K562 (cell line): ENCODE measurements around the gene TANK. TPM values are rescaled to one million over a fixed set of nuclear protein-coding genes. Genes with fewer than 3 reads are reported as not detected.

Source experiments
- CBX5 ChIP-seq: IDR thresholded peaks from 2 replicates; pipeline ENCODE4 v1.6.1; 2014; ENCODE audit warnings: low read depth, borderline replicate concordance
- CTBP1 ChIP-seq: fragments of 450-650 bp; IDR thresholded peaks from 2 replicates; pipeline ENCODE4 v1.6.1; 2016; ENCODE audit warnings: borderline replicate concordance
- HDAC6 ChIP-seq: IDR thresholded peaks from 2 replicates; pipeline ENCODE4 v1.6.1; 2012; ENCODE audit warnings: low read depth, mild to moderate bottlenecking, control low read depth, inconsistent platforms, low read length, moderate library complexity
- HES1 ChIP-seq: fragments of 450-650 bp; IDR thresholded peaks from 2 replicates; pipeline ENCODE4 v1.6.1; 2016; ENCODE audit warnings: low read depth, mild to moderate bottlenecking, moderate library complexity
- HMG20B ChIP-seq: fragments of 250-450 bp; sonication (Bioruptor Pico); IDR thresholded peaks from 2 replicates; pipeline ENCODE4 v1.5.0; 2021; ENCODE audit warnings: mild to moderate bottlenecking
- HNRNPK ChIP-seq: fragments of 200-400 bp; formaldehyde crosslinking; IDR thresholded peaks from one replicate; pipeline ENCODE4 v1.6.1; 2018; ENCODE audit warnings: mild to moderate bottlenecking, low read depth, low read length; ENCODE audit not compliant: poor library complexity, severe bottlenecking
- KAT8 ChIP-seq: fragments of 450-650 bp; IDR thresholded peaks from 2 replicates; pipeline ENCODE4 v1.6.1; 2016; ENCODE audit warnings: low read depth, mild to moderate bottlenecking
- KHSRP ChIP-seq: fragments of 450-650 bp; IDR thresholded peaks from 2 replicates; pipeline ENCODE4 v1.6.1; 2017
- KLF6 ChIP-seq: fragments of 250-450 bp; sonication (Bioruptor Pico); IDR thresholded peaks from 2 replicates; pipeline ENCODE4 v1.4.0; 2020; ENCODE audit warnings: mild to moderate bottlenecking, moderate library complexity, borderline replicate concordance
- MLX ChIP-seq, 2 experiments: fragments of 450-650 bp in 1 of 2; sonication (generic) in 1 of 2; formaldehyde crosslinking; conservative IDR thresholded peaks; 2 replicates each; pipeline versions ENCODE4 v1.4.0 to v1.8.1; 2020 to 2022; ENCODE audit warnings: mild to moderate bottlenecking in 1 of 2, missing genetic modification reagents in 1 of 2
- MYBL2 ChIP-seq, 2 experiments: fragments of 450-650 bp in 1 of 2; sonication (generic) in 1 of 2; formaldehyde crosslinking in 1 of 2; IDR thresholded peaks; 2 replicates each; pipeline versions ENCODE4 v1.6.1 to v1.8.1; 2017 to 2022; ENCODE audit warnings: borderline replicate concordance in 1 of 2, inconsistent platforms in 1 of 2, low read depth in 1 of 2, mild to moderate bottlenecking in 1 of 2, missing genetic modification reagents in 1 of 2, moderate library complexity in 1 of 2
- NFYB ChIP-seq: IDR thresholded peaks from 2 replicates; pipeline ENCODE4 v1.6.1; 2011; ENCODE audit warnings: mild to moderate bottlenecking, moderate library complexity; ENCODE audit not compliant: insufficient read length; ENCODE audit errors: extremely low read depth
- NR2C2 ChIP-seq, 2 experiments: fragments of 200-800 bp in 1 of 2; sonication (Bioruptor generic) in 1 of 2; sonication (generic) in 1 of 2; formaldehyde crosslinking in 1 of 2; IDR thresholded peaks; 2 replicates each; pipeline versions ENCODE4 v1.6.1 to v1.8.0; 2016 to 2022; ENCODE audit warnings: mild to moderate bottlenecking in 1 of 2, missing compliant biosample characterization in 1 of 2, missing genetic modification characterization in 1 of 2, missing genetic modification reagents in 1 of 2
- POLR3A ChIP-seq: IDR thresholded peaks from 2 replicates; pipeline ENCODE4 v1.6.1; 2011; ENCODE audit warnings: borderline replicate concordance, mild to moderate bottlenecking, moderate library complexity; ENCODE audit not compliant: insufficient read length, insufficient read depth; ENCODE audit errors: extremely low read depth
- RAD21 ChIP-seq, 2 experiments: fragments of 250-450 bp in 1 of 2; fragments of 450-650 bp in 1 of 2; sonication (Bioruptor Pico) in 1 of 2; formaldehyde crosslinking in 1 of 2; IDR thresholded peaks in 1 of 2; conservative IDR thresholded peaks in 1 of 2; 2 replicates each; pipeline versions ENCODE4 v1.4.0 to v1.8.0; 2020 to 2022; ENCODE audit warnings: mild to moderate bottlenecking in 2 of 2, moderate library complexity in 1 of 2
- RAD51 ChIP-seq: fragments of 450-650 bp; IDR thresholded peaks from 2 replicates; pipeline ENCODE4 v1.7.1; 2016; ENCODE audit warnings: low read depth, mild to moderate bottlenecking, borderline replicate concordance
- RBM15 ChIP-seq: fragments of 200-400 bp; formaldehyde crosslinking; IDR thresholded peaks from 2 replicates; pipeline ENCODE4 v1.6.1; 2018; ENCODE audit warnings: mild to moderate bottlenecking, low read length, moderate library complexity; ENCODE audit not compliant: insufficient read depth
- SMAD3 ChIP-seq: fragments of 450-650 bp; formaldehyde crosslinking; conservative IDR thresholded peaks from 2 replicates; pipeline ENCODE4 v1.4.0; 2020; ENCODE audit warnings: mild to moderate bottlenecking
- SMC3 ChIP-seq: conservative IDR thresholded peaks from 2 replicates; pipeline ENCODE4 v1.6.1; 2011; ENCODE audit warnings: low read depth, low read length, improper control_type of control experiment; ENCODE audit not compliant: insufficient read depth
- SOX6 ChIP-seq: fragments of 450-650 bp; IDR thresholded peaks from 2 replicates; pipeline ENCODE4 v1.6.1; 2014; ENCODE audit warnings: mild to moderate bottlenecking
- THRA ChIP-seq: fragments of 450-650 bp; IDR thresholded peaks from 2 replicates; pipeline ENCODE4 v1.6.1; 2017; ENCODE audit warnings: mild to moderate bottlenecking, moderate library complexity
- ZNF3 ChIP-seq: fragments of 250-450 bp; sonication (Bioruptor Pico); IDR thresholded peaks from 2 replicates; pipeline ENCODE4 v1.5.0; 2021; ENCODE audit warnings: mild to moderate bottlenecking, moderate library complexity
- ZNF695 ChIP-seq: fragments of 450-650 bp; formaldehyde crosslinking; IDR thresholded peaks from 2 replicates; pipeline ENCODE4 v1.4.0; 2020; ENCODE audit warnings: mild to moderate bottlenecking, moderate library complexity
- ZSCAN32 ChIP-seq: fragments of 450-650 bp; formaldehyde crosslinking; IDR thresholded peaks from 2 replicates; pipeline ENCODE4 v1.4.0; 2020; ENCODE audit warnings: mild to moderate bottlenecking, moderate library complexity
- polyA plus RNA-seq, 8 experiments: library from polyadenylated mRNA; depleted of rRNA in 4 of 8; stranded (reverse) in 5 of 8; unstranded in 3 of 8; fragments of >200 nt; fragmentation: Nextera tagmentation in 2 of 8; fragmentation: Illumina TruSeq in 1 of 8; extraction: Ambion mirVana in 2 of 8; extraction: Trizol in 1 of 8; gene quantifications; 2 replicates each; pipeline versions ENCODE4 v1.2.1 to v1.2.3, GENCODE V29; 2011 to 2014; ENCODE audit warnings: inconsistent platforms in 1 of 8, missing spikeins in 1 of 8
- total RNA-seq, 7 experiments: library from RNA; depleted of rRNA in 6 of 7; stranded (reverse); fragments of >200 nt in 6 of 7; fragmentation: Illumina TruSeq in 2 of 7; extraction: Trizol in 2 of 7; gene quantifications; 2 replicates each; pipeline versions ENCODE4 v1.2.1 to v1.2.3, GENCODE V29; 2011 to 2021; ENCODE audit warnings: low replicate concordance in 1 of 7

The TANK gene
- total and polyA plus RNA-seq, 9 of the 15 experiments (the other 6 are each of a cell fraction or from before 2014, with no cell fraction given) = 43.0 to 91.5 (median 54.4) TPM

GRCh38 chr2:161160226-161161073 lies at the start of gene TANK (continued):
- TF ChIP-seq NR2C2 (CRISPR knock-in tag; IDR thresholded peaks at IDR 0.05) = peak; percentile 96
- peak; percentile 100 for TF ChIP-seq NR2C2 (tag; IDR thresholded peaks at IDR 0.05)
- TF ChIP-seq SMC3 = no peak
- TF ChIP-seq KLF6 (CRISPR knock-in tag) = 0 out of 2 replicates have a peak, but pooled peaks have one; percentile 35
- TF ChIP-seq KAT8 = no peak
- no peak for TF ChIP-seq HNRNPK
- no peak for TF ChIP-seq MLX (CRISPR knock-in tag; conservative IDR thresholded peaks at IDR 0.05)
- TF ChIP-seq HMG20B = no peak
- TF ChIP-seq ZNF695 (CRISPR knock-in tag) = no peak
- TF ChIP-seq SMAD3 (CRISPR knock-in tag) = 0 out of 2 replicates have a peak, but pooled peaks have one; percentile 42
- TF ChIP-seq RAD51 = no peak
- no peak for TF ChIP-seq ZSCAN32 (CRISPR knock-in tag)
- 0 out of 2 replicates have a peak, but pooled peaks have one; percentile 55 for TF ChIP-seq CBX5
- TF ChIP-seq POLR3A = no peak
- no peak for TF ChIP-seq HDAC6
- no peak for TF ChIP-seq THRA
- TF ChIP-seq NFYB = no peak
- peak; percentile 22; the same call in 1 of the 2 replicates for TF ChIP-seq CTBP1
- TF ChIP-seq MYBL2 (IDR thresholded peaks at IDR 0.05; ENCODE audit: low read depth) = no peak
- TF ChIP-seq MYBL2 (CRISPR knock-in tag; IDR thresholded peaks at IDR 0.05; ENCODE audit: borderline replicate concordance) = no peak
- no peak for TF ChIP-seq HES1
- TF ChIP-seq SOX6 = peak; percentile 39; the same call in 1 of the 2 replicates
- TF ChIP-seq ZNF3 (CRISPR knock-in tag) = no peak
- TF ChIP-seq KHSRP = no peak
- no peak for TF ChIP-seq RBM15
- TF ChIP-seq RAD21 (CRISPR knock-in tag; conservative IDR thresholded peaks at IDR 0.05 in 1 of 2, IDR thresholded peaks at IDR 0.05 in 1 of 2) = no peak
